Caki2 (cell line): Measurements from ENCODE around the gene PTPRU. TPM values are rescaled to one million over a fixed set of nuclear protein-coding genes. Genes with fewer than 3 reads are reported as not detected.
A peak's percentile ranks its signal among the peaks of the same experiment; 100 is the strongest.

Source experiments
- DNase-seq: peaks from one replicate; pipeline ENCODE4 v3.0.0-alpha.2; 2015; ENCODE audit warnings: low read depth
- in situ Hi-C: cut with HindIII; loops from 2 replicates; pipeline ENCODE4 v1.10.0; 2016; ENCODE audit warnings: low sequenced_read_pairs, low pct_unique_long_range_greater_than_20kb, mixed read lengths
- total RNA-seq: library from RNA; depleted of rRNA; stranded (reverse); fragments of >200 nt; shearing (Covaris generic); gene quantifications from 2 replicates; pipeline ENCODE4 v1.2.3, GENCODE V29; 2014; ENCODE audit warnings: low replicate concordance

Gene PTPRU
- total RNA-seq, 1 experiment from 2014 or later: 43.4 TPM

DNA sequence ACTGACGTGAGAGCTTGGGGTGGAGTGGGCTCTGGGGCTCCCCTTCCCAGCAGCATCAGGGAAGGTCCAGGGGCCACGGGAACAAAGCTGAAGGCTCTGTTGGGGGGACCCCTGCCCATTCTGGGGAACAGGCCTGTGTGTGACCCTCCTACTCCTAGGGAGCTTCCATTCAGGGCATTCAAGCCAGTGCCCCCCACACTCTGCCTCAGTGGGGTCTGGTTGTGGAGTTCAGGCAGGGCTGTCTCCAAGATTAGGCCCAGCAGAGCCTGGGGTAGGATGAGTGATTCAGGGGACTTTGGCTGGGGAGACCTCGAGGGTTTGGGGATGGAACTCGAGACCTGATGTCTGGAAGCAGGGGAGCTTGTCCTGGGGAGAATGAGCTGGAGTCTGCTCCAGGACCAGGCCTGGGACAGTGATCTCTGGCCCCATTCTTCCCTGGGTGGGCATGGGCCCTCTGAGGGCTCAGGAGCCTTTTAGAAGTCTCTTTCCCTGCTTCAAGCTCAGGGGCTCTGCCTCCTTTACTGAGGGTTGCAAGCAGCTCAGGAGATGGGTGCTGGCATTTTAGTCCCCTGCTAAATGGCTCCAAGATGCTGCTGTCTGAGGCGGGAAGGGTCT lies 81.7 kb downstream of the PTPRU start:
- no peak for DNase-seq
- in situ Hi-C loops: no loop called here

DNA sequence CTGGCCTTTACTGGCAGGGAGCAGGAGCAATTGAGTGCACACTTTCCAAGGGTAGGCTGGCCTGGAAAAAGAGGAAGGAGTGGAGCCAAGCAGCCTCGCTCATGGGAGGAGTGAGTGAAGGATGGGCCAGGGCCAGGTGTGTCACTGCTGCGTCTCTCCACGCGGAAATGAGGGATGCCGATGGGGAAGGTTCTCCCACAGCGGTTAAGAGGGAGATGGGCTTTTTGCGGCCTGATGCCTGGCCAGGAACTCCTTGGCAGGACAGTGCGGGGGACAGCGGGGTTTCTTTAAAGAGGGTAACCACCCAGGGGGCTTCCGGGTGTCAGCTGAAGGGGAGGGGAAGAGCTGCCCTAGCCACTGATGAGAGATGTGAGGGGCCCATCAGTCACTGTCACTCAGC lies 82.4 kb downstream of the PTPRU start:
- in situ Hi-C loops: no loop called here
- DNase-seq: no peak

DNA sequence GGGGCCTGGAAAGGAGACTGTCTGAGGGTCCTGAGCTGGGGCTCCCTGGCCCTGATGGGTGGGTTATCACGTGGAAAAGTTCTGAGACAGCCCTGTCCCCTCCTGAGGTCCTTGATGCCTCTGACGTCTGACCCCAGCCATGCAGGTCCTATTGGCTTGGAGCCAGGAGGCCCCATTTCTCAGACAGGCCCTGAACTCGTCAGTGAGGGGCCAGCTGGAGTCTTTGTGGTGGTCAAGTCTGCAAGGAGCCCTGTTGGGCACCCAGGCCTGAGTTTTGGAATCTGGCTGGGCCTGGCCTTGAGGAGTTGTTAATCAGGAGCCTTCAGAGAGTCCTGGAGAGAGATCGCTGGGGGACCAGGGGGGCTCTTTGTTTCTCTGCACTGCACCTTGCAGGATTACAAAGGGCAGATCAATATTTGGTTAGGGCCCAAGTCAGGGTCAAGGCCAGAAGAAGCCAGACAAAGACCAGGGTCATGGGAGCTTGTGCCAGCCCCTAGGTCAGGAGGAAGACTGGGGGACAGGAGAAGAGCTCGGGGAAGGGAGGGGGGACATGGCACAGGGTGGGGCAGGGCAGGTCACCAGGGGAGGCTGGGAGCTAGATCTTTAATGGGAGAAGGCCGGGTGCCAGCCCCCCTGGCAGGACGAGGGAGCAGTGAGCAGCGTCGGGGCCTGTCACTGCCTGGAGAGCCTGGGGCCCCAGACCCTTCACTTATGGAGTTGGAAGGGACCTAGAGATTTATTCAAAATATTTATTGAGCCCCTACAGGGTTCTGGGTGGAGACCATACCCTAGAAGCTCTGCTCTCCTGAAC lies 83.2 kb downstream of the PTPRU start:
- DNase-seq: no peak
- in situ Hi-C loops: no loop called here

DNA sequence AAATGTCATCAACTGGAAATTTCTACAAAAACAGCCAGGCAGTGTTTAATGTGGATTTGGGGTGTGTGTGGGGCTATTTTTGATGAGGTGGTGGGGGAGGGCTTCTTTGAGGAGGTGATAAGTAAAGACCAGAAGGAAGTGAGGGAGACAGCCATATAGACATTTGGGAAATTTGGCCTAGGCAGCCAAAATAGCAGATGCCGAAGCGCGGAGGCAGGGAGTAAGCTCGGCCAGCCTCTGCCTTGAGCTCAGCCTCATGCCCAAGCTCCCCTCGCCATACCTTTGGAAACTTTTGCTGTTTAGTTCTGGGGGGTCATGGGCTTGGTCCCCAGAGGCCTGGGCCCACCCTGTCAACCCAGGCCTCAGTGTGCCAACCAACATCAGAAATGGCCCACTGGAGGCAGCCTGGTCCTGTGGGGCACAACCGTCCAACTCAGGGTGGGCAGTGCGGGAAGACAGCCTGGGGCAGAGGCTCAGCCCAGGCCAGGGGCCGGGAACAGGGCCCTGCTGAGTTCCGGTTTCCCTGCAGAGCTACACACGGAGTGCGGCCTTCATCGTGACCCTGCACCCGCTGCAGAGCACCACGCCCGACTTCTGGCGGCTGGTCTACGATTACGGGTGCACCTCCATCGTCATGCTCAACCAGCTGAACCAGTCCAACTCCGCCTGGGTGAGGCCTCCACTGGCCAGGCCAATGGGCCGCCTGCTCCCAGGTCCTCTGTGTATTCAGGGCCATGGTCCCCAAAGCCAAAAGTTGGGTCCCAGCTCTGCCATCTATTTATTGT lies 84.0 kb downstream of the PTPRU start:
- no peak for DNase-seq
- in situ Hi-C loops: no loop called here

DNA sequence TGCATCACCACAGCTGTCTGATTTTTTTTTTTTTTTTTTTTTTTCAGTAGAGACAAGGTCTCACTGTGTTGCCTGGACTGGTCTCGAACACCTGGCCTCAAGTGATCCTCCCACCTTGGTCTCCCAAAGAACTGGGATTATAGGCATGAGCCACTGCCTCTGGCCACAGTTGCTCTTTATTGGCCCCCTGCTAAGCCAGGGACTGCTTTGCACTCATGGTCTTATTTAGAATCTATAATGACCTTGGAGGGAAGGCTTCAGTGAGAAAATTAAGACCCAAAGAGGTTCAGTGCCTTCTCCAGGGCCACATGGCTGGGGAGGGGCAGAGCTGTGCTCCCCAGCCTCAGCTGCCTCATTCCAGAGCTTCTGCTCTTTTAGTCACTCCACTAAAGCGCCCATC lies 84.9 kb downstream of the PTPRU start:
- in situ Hi-C loops: no loop called here

DNA sequence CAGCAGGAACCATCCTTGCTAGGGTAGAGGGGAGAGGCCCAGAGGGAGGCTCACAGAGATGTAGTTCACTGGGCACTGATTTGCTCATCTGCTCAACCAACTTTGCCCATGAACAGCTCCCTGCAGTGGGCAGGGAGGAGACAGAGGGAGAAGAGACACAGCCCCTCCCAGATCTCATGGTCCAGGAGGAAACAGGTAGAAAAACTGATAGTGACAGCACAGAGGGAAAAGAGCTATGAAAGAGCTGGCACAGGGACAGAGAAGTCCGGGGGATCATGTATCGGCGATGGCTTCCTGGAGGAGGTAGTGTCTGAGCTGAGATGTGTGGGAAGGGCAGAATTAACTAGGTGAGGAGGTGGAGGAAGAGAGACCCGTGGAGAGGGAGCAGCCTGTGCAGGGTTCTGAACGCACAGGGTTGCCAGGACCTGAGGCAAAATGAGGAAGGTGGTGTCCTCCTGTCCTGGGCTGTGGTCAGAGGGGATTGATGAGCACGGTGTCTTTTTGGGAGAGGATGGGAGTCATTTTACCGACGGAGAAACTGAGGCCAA lies 85.9 kb downstream of the PTPRU start:
- DNase-seq: no peak
- in situ Hi-C loops: no loop called here

More for the DNA sequence above, 84.9 kb downstream of the PTPRU start:
- DNase-seq: no peak

DNA sequence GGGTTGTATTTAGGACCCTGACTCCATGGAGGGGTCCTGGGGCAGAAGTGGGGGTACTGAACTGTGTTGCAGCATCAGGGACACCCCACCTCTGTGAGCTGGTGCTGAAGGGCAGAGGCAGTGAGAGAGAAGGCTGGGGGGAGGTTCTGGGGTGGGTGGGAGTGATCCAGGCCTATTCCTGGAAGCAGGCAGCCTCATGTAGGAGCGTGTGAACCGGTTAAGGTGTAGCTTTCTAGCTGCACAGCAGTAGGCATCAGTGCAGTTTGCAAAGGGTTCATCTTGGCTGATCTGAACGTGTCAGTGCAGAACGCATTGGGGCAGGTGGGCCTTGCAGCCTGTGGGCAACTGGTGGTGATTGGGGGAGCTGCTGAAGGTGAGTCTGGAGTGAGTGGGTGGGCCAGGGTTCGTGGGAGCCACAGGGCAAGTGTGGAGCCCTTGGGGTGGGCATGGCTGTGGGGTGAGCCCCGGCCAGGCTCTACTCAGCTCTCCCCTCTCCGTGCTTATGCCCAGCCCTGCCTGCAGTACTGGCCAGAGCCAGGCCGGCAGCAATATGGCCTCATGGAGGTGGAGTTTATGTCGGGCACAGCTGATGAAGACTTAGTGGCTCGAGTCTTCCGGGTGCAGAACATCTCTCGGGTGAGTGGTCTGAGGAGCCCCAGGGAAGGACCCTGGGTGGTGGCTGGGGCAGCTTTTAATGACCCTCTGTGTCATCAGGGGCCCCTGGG lies 86.7 kb downstream of the PTPRU start:
- DNase-seq: no peak
- in situ Hi-C loops: no loop called here

DNA sequence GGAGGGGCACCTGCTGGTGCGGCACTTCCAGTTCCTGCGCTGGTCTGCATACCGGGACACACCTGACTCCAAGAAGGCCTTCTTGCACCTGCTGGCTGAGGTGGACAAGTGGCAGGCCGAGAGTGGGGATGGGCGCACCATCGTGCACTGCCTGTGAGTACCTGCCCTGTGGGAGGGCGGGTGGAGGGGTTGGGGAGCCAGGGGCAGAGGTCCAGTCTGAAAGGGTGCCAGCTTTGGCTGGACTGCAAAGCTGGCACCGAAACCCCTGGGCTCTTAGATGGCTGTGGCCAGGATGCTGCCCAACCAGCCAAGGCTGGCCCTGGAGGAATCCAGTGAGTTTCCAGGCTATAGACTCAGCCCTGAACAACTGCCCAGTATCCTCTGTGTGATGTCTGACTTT lies 87.3 kb downstream of the PTPRU start:
- in situ Hi-C loops: no loop called here
- DNase-seq: no peak

DNA sequence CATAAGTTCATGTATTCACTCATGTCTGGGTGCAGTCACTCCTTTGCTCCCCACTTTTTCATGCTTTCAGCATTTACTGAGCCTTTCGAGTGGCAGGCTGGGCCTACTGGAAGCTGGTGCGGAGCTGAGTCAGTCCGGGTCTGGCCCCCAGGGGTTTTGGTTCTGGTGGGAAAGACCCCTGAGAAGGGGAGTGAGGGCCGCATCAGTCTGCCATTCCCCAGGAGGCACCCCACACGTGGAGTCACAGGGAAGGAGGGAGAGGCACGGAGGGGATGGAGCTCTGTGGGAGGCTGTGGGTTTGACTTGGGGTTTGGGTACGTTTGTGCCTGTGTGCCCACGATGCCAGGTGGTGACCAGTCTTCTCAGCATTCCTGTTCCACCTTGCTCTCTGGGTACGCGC lies 87.9 kb downstream of the PTPRU start:
- in situ Hi-C loops: no loop called here

DNA sequence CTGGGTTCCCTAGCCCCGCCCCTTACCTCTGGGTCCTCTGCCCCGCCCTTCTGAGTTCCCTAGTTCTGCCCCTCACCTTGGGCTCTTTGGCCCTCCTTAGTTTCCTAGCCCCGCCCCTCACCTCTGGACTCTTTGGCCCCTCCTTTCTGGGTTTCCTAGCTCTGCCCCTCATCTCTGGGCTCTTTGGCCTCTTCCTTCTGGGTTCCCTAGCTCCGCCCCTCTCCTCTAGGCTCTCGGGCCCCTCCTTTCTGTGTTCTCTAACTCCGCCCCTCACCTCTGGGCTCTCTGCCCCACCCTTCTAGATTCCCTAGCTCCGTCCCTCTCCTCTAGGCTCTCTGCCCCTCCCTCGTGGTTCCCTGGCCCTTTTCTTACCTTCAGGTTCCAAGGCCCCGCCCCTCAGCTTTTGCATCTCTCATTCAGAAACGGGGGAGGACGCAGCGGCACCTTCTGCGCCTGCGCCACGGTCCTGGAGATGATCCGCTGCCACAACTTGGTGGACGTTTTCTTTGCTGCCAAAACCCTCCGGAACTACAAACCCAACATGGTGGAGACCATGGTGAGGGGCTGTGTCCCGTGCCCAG lies 88.5 kb downstream of the PTPRU start:
- peak; percentile 20 for DNase-seq
- in situ Hi-C loops: no loop called here

More for the DNA sequence above, 87.9 kb downstream of the PTPRU start:
- DNase-seq: no peak

DNA sequence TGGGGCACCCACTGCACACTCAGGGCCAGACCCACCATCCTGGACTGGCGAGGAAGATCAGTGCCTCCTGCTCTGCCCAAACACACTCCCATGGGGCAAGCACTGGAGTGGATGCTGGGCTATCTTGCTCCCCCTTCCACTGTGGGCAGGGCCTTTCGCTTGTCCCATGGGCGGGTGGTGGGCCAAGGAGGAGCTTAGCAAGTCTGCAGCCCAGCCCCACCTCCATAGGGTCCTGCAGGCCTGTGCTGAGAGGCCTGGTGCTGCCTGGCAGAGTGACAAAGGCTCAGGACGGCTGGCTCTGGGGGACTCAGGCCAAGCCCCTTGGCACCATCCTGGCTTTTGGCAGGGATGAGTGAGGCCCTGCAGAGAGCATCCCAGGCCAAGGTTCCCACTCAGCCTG lies 89.4 kb downstream of the PTPRU start:
- no peak for DNase-seq
- in situ Hi-C loops: no loop called here

DNA sequence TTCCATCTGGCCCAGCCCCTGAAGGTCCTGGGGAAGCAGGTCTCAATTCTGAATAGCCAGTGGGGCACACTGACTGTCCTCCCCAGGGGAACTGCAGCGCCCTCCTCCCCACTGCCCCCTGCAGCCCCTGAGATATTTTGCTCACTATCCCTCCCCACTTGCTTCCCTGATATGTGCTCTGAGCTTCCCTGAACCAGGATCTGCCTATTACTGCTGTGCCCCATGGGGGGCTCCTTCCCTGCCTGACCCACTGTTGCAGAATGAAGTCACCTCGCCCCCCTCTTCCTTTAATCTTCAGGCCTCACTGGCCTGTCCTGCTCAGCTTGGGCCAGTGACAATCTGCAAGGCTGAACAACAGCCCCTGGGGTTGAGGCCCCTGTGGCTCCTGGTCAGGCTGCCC lies 89.8 kb downstream of the PTPRU start:
- in situ Hi-C loops: no loop called here
- no peak for DNase-seq

DNA sequence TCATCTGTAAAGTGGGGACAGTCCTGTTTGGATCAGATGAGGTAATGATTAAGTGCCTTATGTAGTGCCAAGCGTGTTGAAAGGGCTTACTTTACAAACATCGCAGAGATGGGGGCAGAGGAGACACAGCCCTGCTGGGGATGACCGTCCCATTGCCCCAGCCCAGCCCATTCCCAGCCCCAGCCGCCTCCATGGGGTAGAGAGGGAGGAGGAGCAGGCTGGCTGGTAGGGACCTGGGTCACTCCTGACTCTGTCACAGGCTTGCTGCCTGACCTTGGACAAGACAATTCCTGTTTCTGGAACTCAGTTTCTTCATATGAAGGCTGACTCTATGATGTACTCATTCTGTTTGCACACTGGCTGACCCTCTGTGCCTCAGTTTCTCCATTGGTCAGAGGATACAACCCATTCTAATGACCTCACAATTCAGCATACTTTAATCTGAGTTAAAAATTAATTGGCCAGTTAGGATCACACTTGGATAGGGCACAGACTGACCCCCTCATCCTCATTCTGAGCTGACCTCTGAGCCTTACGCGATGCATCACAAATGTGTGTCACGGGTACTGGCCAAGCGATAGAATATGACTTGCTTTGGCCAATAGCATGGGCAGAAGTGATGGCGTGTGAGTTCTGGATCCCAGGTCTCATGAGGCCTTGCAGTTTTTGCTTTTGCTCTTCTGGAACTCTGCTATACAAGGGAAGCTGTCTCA lies 91.1 kb downstream of the PTPRU start:
- no peak for DNase-seq
- in situ Hi-C loops: no loop called here

DNA sequence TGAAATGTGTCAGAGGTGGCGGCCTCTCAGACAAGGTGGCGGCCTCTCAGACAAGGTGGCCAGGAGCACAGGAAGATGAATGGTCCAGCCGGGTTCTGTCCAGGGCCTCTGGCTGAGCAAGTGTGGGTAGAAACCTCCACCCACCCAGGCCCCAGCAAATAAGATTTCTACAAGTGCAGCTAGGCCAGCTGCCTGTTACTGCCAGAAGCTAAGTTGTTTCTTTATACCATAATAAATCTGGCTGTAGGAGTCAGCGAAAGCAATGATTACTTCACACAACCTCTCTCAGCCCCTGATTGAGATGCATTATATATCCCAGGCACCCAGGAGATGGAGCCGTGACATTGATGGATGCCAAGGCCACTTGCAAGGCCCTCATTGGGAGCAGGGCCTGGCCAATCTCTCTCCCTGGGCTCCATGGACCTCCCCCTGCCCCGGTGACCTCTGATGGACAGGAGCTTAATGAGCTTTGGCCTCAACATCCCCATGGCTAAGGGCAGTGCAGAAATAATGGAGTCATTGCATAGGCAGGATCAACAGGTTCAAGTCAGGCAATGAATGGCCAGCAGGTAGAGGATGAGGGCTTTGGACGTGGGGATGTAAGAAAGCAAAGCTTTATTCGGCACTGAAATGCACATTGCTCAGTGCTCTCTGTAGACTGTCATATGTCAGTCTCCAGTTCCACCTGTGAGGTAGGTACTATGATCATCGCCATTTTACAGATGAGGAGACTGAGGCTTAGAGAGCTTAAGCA lies 92.9 kb downstream of the PTPRU start:
- in situ Hi-C loops: no loop called here
- DNase-seq: no peak

DNA sequence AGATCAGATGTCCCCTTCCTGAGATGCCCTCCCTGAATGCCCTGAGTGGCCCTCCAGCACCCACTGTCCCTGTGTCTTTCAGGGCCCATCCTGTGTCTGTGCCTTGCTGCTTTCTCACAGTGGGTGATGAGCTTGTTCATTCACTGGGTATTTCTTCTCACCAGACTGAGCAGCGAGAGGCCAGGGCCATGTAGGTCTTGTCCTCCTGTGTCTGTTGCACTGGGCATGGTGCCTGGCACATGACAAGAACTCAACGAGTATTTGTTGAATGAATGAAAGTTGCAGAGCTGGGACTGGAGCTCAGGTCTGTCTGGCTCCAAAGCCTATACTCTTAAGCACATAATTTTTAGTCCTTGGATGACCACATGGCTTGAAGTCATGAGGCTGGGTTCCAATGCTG lies 93.8 kb downstream of the PTPRU start:
- in situ Hi-C loops: no loop called here
- DNase-seq: no peak

DNA sequence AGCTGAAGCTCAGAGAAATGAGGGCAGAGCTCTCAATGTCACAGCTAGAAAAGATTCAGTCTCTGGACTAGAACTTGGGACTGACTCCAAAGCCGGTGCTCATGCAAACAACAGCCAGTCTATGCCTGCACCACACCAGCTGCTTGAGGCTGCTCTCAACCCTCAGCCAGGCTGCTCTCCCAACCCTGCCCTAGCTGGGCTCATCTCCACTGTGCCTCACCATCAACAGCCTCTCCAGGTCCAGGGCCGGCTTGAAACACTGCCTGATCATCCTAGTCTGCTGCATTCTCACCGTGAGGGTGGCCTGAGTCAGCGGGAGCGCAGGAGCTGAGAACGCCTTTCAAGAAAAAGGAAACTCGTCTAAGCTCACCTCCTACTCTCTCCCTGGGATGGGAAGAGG lies 94.5 kb downstream of the PTPRU start:
- in situ Hi-C loops: no loop called here
- DNase-seq: no peak

DNA sequence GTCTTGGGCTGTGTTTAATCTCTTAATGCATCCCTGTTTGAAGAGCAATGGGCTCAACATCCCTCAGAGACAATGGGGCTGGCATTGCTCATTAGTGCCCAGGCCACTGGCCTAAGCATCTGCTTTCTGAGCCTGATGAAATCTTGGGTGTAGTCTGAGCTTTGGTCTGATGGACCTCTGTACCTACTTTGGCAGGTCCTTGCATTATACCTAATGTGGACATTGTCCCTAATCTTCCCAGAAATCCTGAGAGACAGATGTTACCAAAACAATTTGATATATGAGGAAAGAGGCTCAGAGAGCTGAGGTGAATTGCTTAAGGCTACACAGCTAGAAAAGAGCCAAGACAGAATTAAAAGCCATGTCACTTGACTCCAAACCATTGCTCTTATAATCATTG lies 95.0 kb downstream of the PTPRU start:
- DNase-seq: no peak

More for the DNA sequence above, 95.0 kb downstream of the PTPRU start:
- in situ Hi-C loops: no loop called here
